ENCODE data around the gene REV1.

GRCh38 chr2:99451686-99452085 is 38.1 kb downstream of the REV1 start:
- no peak for TF ChIP-seq POLR2AphosphoS2 (IDR thresholded peaks at IDR 0.05; ENCODE audit: low read depth, low read length)
- no peak for TF ChIP-seq ZNF232 (CRISPR knock-in tag; IDR thresholded peaks at IDR 0.05; ENCODE audit: borderline replicate concordance)
- no peak for TF ChIP-seq HINFP (CRISPR knock-in tag; IDR thresholded peaks at IDR 0.05; ENCODE audit: low read depth)
- TF ChIP-seq NFYB (CRISPR knock-in tag; IDR thresholded peaks at IDR 0.05) = no peak
- TF ChIP-seq ZNF362 (CRISPR knock-in tag; IDR thresholded peaks at IDR 0.05; ENCODE audit: borderline replicate concordance) = no peak
- TF ChIP-seq CTCF (CRISPR knock-in tag; IDR thresholded peaks at IDR 0.05) = no peak
